KG1 (cell line): ENCODE data around the gene LMNA.

ENCODE experiments used
- DNase-seq: peaks from one replicate; lab custom pipeline; 2025; lab: John Stamatoyannopoulos, UW

LMNA gene

GRCh38 chr1:156082309-156083091 lies 32.0 kb upstream of the LMNA start, which contains the start of gene MEX3A:
TSS of gene MEX3A (minus strand) at chr1:156082465. CDS start at chr1:156081998, 467 bp downstream.
- DNase-seq, result peak; percentile 18

DNA sequence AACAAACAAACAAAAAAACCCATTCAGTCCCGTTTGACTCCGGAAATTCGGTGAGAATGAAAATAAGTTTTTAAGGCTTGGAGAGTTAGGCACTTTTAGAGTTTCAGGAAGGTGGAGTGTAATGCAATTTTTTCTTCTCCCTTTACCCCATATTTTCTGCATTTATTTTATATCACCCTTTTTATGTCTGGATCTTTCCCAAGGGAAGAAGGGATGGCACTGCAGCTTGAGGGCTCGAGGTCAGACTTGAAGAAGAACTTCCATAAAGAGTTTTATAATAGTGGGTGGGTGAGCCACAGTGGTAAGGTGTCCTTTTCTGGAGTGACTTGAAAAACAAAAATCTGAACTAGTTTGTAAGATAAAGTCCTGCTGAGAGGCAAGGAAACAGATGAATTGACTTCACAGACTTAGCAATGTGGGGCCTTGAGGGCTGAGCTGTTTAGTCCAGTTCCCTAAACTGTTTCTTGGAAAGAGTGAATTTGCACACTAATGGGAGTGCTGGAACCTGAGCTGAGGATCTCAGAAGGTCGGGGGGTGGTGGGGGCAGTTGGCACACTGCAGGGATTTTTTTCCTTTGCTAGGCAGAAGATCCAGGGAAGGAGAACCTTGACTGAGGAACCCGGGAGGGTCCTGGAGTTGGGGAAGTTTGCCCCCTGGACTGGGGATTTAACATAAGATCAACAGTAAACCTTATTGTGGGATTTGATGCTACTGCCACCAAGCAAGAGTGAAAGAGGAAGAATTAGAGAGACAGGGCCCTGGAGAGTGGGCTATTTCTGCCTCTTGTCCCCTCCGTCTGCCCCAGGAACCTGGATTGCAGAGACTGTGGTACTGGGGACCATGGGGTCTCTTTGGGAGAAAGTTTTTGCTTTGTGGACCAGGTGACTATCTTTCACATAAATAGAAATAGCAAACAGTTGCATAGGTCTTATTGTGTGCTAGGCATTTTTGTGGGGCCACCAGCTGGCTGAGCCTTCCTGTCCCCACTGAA lies 30.4 kb upstream of the LMNA start:
- no peak for DNase-seq

DNA sequence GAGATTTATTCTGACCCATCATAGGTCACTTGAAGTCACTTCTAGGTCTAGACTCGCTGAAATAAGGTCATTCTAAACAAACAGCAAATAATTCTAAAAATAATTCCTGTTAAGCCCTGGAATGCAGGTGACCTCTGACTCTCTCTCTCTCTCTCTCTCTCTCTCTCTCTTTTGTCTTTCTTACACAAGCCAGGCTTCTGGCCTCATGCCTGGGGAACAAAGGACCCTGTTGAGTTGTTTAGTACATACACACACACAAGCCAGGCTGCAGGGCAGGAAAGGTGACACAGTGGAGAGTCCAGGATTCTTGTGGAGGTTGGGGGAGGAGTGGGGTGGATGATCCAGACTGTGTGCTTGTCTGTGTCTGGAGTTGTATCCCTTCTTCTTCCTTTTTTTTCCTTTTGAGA lies 28.3 kb upstream of the LMNA start:
- DNase-seq, result no peak

DNA sequence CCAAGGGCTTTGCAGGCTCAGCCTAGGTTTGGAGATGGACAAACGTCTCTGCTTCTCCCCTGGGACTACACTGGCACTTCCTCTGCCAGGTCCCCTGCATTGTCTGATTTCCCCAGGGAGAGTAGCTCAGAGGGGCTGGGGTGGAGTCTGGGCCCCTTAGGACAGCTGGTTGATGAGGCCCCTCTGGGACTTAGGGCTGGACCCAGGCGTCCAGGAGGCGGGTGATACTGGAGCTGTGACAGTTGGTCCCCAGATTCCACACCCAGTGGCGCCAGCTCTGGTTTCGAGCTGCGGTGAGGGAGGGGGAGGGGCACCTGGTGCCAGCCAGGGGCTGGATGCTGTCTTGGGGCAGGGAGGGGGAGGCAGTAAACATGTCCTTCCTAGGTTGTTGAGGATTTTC lies 24.8 kb upstream of the LMNA start:
- no peak for DNase-seq

DNA sequence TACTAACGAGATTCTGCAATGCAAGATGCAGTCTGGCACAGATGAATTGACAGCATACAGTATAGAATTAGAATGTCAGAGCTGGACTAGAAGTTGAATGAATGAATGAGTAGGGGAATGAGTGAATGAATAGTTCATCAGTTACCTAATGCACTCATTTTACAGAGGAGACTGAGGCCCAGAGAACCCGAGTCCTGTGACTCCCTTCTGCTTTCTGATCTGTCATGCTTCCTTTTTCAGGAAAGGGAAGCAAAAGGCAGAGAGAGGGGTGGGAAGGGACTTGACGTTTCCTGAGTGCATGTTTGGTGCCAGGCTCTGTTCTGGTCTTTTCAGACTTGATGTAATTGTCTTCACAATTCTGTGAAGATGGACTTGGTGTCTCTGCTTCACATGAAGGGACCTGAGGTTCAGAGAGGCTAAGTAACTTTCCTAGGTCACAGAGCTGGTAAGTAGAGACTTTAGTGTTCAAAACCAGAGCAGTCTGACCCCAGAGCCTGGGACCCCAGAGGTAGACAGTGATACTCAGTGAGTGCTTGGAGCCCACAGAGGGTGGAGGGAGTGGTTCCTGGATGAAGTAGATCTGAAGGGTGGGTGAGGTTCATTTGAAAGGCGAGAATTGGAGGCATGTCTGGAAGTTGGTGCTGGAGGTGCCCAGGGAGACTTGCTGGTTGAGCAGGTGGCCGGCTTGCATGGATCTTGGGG lies 24.2 kb upstream of the LMNA start:
- DNase-seq, result no peak

GRCh38 chr1:156090840-156091188 lies 23.7 kb upstream of the LMNA start:
- DNase-seq, result peak; percentile 80

DNA sequence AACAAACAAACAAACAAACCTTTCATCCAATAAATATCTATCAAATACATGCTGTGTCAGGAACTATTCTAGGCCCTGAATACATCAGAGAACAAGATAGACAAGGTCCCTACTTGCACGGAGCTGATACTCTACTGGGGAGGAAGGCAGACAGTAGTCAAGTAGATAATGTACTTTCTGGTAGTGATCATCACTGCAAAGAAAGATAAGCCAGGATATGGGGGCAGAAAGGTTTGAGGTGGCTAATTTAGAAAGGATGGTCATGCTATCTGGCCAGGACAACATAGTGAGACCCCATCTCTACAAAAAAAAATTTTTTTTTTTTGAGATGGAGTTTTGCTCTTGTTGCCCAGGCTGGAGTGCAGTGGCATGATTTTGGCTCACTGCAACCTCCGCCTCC lies 22.9 kb upstream of the LMNA start:
- DNase-seq, result no peak

GRCh38 chr1:156095906-156096508 lies 18.5 kb upstream of the LMNA start:
- DNase-seq, result no peak

DNA sequence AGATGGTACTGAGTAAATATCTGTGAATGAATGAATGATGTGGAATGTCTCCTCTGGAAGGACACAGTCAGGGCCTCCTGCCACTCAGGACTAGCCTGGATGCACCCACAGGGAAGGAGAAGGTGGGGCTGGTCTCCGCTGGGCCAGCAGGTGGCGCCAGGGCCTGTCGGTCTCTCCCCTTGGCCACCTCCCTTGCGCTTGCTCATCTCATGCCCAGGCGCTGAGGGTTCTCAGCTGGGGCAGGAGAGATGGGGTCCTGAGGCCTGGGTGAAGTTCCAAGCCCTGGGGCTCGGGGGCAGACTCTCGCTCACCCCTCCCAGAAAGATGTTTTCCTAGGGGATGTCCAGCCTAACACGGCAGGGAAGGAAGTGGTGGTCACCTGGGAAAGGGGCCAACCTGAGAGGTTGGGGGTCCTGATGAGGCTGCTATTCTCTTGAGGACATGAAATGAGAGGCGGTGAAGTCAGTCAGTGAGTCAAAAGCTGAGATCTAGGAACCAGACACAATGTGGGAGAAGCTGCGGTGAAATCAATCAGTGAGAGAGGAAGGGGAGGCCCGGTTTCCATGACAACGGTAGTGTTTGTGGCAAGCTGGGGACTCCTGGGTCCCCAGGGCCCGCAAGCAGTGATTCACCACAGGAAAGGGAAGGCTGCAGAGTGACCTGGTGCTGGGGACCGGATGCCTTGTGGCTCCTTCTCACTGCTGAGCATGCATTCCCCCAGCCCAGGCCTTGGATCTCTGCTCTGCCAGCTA lies 17.7 kb upstream of the LMNA start:
- DNase-seq, result peak; percentile 68

DNA sequence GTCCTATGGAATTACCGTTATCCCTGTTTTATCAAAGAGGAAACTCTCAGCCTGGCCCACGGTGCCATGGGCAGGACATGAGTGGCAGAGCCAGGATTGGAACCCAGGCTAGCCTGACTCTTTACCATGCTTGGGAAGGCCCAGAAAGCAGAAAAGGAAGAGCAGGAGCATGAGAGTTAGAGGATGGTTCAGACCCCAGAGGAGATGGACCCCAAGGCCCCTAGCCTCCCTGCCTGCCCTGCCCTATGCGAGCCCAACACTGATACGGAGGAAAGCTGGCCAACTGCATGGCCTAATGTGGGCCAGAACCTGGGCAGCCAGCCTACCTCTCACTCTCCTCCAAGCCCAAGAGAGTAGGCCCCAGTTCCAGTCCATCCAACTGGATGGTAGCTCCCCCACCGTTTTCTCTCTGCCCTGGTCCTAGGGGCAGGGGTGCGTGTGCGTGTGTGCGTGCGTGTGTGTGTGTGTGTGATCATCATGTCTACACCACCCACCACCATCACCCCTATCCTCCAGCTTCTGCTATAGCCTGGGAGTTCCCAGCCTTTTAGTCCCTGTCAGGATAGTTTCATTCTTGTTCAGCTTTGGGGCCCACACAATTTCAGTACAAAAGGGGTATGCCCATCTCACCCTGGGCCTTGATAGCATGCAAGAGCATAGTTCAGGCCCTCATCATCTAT lies 16.9 kb upstream of the LMNA start:
- DNase-seq, result no peak

GRCh38 chr1:156098784-156099183 lies 15.7 kb upstream of the LMNA start:
- no peak for DNase-seq

DNA sequence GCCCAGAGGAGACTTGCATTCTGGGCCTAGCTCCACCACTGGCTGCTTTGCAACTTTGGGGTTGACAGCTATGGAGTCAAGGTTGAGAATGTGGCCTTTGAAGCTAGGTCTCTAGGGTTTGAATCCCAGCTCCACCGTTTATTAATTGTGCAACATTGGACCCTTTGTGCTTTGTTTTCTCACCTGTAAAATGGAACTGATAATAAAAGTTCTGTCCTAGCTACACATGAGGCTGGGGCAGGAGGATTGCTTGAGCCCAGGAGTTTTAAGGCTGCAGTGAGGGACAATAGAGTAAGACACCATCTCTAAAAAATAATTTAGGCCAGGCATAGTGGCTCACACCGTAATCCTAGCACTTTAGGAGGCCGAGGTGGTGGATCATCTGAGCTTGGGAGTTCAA lies 15.2 kb upstream of the LMNA start:
- DNase-seq, result no peak

DNA sequence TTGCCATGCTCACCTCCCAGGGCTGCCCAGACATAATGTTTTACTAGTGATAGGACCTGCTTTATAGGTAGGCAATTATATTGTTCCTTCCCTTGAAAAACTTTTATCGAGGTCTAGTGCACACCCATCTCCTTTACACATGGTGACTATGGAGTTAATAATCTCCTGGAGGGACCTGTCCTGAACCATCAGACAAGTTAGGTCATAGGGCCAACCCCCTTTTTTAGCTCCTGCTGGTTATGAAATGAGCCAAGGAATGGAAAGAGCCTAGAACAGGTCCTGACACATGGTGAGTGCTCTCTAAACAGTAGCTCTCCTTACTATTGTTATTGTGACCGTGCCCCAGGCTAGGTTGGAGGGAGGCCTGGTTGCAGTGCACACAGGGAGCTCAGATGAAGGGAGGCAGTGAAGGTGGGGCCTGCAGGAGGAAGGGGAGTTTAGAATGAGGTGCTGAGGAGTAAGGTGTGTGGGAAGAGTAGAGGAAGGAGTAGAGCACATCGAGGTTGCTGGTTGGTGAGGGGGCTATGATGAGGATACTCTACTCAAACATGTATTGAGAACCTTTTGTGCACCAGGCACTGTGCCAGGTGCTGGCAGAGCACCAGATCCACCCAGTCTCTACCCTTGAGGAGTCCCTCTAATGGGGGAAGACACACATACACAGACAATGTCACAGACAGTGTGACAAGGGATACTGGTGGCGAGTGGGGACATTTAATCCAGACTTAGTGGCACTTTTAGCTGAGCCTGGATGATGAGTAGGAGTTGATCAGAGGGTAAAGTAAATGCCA lies 14.1 kb upstream of the LMNA start:
- DNase-seq, result no peak

DNA sequence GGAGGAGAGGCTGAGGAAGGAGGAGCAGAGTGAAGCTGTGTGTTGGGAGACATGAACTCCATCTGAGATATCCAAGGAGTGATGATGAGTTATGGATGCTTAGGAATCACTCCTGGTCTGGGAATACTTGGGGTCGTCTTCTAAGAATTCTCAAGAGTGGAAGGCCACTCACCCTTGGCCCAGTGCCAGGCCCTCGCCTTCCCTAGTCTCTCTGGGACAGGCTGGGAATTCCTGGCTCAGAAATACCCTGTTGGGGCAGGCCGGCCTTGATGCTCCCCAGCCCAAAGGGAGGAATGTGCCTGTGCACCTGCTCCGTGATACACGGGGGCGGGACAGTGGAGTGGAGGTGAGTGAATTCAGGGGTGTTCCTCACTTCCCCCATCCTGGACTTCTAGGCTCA lies 12.6 kb upstream of the LMNA start:
- DNase-seq, result no peak

DNA sequence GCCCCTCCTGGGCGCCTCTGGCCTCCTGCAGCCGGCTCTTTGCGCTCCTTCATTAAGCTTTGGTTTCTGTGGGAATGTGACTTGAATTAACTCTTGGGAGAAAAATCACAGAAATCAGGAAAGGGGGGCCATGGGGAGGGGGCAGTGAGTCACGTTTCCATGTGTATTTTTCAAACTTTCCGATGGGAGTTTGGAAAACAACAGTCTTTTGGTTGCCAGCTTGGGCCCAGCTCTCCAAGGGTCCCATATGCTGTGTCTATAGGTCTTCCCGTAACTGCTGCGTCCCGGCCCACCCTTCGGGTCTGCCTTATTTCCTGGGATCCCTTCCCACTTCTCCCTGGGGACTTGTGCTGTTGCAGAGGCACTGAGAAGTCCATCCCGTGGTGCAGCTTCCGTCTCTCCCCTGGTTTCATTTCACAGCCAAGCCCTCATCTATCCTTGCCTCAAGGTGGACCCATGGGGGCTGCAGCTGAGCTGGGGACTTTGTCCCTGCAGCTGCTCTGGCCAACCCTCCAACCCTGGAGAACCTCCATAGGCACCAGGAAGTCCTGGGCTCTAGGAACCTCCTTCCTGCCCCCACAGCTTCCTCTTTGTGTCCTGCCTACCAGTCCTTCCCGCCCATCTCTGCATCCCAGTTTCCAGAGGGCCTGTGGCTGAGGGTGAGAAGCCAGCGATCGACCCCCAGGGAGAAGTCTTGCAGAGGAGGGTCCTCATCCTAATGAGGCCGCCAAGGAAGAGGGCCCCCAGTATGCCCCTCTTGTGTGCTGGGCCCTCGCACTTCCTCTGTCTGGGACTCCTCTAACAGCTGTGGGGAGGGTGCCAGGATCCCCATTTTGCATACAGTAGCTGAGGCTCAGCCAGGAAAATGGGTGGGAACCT lies 11.6 kb upstream of the LMNA start:
- no peak for DNase-seq

- no peak for DNase-seq
Measured at GRCh38 chr1:156103521-156103947, 11.0 kb upstream of the LMNA start.

DNA sequence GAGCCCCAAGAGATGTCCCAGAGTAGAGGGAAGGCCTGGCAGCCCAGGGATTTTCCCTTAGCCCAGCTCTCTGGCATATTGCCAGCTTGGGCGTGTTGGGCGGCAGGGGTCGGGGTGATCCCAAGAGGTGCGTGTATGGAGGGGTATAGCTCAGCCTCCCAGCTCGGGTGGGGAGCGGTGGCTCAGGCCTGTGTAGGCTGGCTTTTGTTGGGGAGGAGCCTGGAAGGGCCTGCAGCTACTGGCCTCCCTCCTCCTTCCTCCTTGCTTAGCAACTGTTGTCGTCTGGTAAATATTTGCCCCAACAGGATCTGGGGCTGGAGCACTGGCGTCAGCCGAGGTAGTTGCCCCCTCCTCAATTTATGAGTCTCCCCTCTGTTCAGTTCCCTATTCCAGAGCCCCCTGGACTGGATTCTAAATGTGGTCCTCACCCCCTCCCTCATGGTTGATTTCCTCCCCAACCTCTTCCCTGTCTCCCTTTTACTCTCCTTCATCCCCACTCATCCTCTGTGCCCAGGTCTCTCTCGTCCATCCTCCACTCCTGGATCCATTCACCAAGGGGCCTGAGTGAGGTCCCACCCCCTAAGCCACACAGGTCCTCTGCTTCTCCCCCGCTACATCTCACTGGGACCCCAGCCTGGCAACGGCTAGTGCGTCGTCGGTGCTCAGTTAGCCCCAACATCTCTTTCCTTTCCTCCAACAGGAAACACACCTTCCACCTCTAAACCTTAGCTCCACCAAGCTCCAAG lies 10.3 kb upstream of the LMNA start:
- no peak for DNase-seq
